ENCODE data around the gene DNAAF2. TPM values are rescaled to one million over a fixed set of nuclear protein-coding genes. Genes with fewer than 3 reads are reported as not detected.

Gene DNAAF2
- total and polyA plus RNA-seq, 2 of the 13 experiments (the other 11 are each of a cell fraction or from before 2014, with no cell fraction given), result 6.1 to 13.6 TPM

- TF ChIP-seq ZNF460 (CRISPR knock-in tag; IDR thresholded peaks at IDR 0.05; ENCODE audit: borderline replicate concordance), result peak; percentile 60; the same call in 1 of the 2 replicates
- peak; percentile 24; the same call in 1 of the 2 replicates for TF ChIP-seq ZNF670 (CRISPR knock-in tag; IDR thresholded peaks at IDR 0.05; ENCODE audit: borderline replicate concordance)
- TF ChIP-seq ZNF143 (CRISPR knock-in tag; IDR thresholded peaks at IDR 0.05), result peak; percentile 87
- peak; percentile 92 for TF ChIP-seq ZSCAN21 (CRISPR knock-in tag; IDR thresholded peaks at IDR 0.05; ENCODE audit: borderline replicate concordance)
- TF ChIP-seq CCDC6 (CRISPR knock-in tag; IDR thresholded peaks at IDR 0.05), result peak; percentile 96
- TF ChIP-seq SNRNP70 (IDR thresholded peaks at IDR 0.05; ENCODE audit: low read depth, low read length), result no peak
- peak; percentile 85 for TF ChIP-seq ERF (CRISPR knock-in tag; IDR thresholded peaks at IDR 0.05)
- no peak; the same call in 1 of the 2 replicates for TF ChIP-seq REXO4 (CRISPR knock-in tag; IDR thresholded peaks at IDR 0.05; ENCODE audit: borderline replicate concordance)
- TF ChIP-seq NFE2 (CRISPR knock-in tag; IDR thresholded peaks at IDR 0.05), result no peak
- peak; percentile 54; the same call in 1 of the 2 replicates for TF ChIP-seq NR2F2 (IDR thresholded peaks at IDR 0.05; ENCODE audit: borderline replicate concordance, low read depth)
- TF ChIP-seq TCF7 (IDR thresholded peaks at IDR 0.05; ENCODE audit: low read depth), result no peak
- no peak; the same call in 1 of the 2 replicates for TF ChIP-seq ZNF724P (CRISPR knock-in tag; IDR thresholded peaks at IDR 0.05; ENCODE audit: borderline replicate concordance)
- TF ChIP-seq ZNF207 (IDR thresholded peaks at IDR 0.05; ENCODE audit: borderline replicate concordance), result no peak
- TF ChIP-seq ZFP1 (CRISPR knock-in tag; IDR thresholded peaks at IDR 0.05), result 0 out of 2 replicates have a peak, but pooled peaks have one; percentile 53
- peak; percentile 70 for TF ChIP-seq BRF2 (CRISPR knock-in tag; IDR thresholded peaks at IDR 0.05)
- peak; percentile 95 for TF ChIP-seq NAIF1 (CRISPR knock-in tag; IDR thresholded peaks at IDR 0.05; ENCODE audit: borderline replicate concordance)
- TF ChIP-seq, protein P1, sequence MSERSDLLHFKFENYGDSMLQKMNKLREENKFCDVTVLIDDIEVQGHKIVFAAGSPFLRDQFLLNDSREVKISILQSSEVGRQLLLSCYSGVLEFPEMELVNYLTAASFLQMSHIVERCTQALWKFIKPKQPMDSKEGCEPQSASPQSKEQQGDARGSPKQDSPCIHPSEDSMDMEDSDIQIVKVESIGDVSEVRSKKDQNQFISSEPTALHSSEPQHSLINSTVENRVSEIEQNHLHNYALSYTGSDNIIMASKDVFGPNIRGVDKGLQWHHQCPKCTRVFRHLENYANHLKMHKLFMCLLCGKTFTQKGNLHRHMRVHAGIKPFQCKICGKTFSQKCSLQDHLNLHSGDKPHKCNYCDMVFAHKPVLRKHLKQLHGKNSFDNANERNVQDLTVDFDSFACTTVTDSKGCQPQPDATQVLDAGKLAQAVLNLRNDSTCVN (CRISPR knock-in tag; IDR thresholded peaks at IDR 0.05; ENCODE audit: borderline replicate concordance), result peak; percentile 70; the same call in 1 of the 2 replicates
- no peak for TF ChIP-seq ZNF737 (CRISPR knock-in tag; IDR thresholded peaks at IDR 0.05; ENCODE audit: borderline replicate concordance)
- TF ChIP-seq SRSF1 (optimal IDR thresholded peaks at IDR 0.05; ENCODE audit: low read depth, low read length), result peak; percentile 81
- TF ChIP-seq ESRRA (CRISPR knock-in tag; IDR thresholded peaks at IDR 0.05; ENCODE audit: low read depth), result peak; percentile 19
- peak; percentile 49; the same call in 1 of the 2 replicates for TF ChIP-seq ZNF792 (CRISPR knock-in tag; IDR thresholded peaks at IDR 0.05)
- peak; percentile 66; the same call in 1 of the 2 replicates for TF ChIP-seq ATF2 (CRISPR knock-in tag; IDR thresholded peaks at IDR 0.05)
- TF ChIP-seq, protein P2, sequence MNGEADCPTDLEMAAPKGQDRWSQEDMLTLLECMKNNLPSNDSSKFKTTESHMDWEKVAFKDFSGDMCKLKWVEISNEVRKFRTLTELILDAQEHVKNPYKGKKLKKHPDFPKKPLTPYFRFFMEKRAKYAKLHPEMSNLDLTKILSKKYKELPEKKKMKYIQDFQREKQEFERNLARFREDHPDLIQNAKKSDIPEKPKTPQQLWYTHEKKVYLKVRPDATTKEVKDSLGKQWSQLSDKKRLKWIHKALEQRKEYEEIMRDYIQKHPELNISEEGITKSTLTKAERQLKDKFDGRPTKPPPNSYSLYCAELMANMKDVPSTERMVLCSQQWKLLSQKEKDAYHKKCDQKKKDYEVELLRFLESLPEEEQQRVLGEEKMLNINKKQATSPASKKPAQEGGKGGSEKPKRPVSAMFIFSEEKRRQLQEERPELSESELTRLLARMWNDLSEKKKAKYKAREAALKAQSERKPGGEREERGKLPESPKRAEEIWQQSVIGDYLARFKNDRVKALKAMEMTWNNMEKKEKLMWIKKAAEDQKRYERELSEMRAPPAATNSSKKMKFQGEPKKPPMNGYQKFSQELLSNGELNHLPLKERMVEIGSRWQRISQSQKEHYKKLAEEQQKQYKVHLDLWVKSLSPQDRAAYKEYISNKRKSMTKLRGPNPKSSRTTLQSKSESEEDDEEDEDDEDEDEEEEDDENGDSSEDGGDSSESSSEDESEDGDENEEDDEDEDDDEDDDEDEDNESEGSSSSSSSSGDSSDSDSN (CRISPR knock-in tag; IDR thresholded peaks at IDR 0.05), result peak; percentile 96
- peak; percentile 69 for TF ChIP-seq TEAD3 (CRISPR knock-in tag; optimal IDR thresholded peaks at IDR 0.05; ENCODE audit: borderline replicate concordance)
Measured at GRCh38 chr14:49633640-49634546, 1.2 kb downstream of the DNAAF2 start (continued).
